Measurements from ENCODE around the gene PTBP3.
"Not testable (repeated sequence)": the region's sequence is repeated elsewhere in the genome, so short reads cannot be mapped to it uniquely, and the experiment has no call there.

Gene PTBP3

GRCh38 chr9:112194969-112195431 lies 138.4 kb downstream of the PTBP3 start:
- DNase-seq: no peak

GRCh38 chr9:112193572-112194288 lies 139.7 kb downstream of the PTBP3 start:
- DNase-seq: peak; percentile 29

- not testable (repeated sequence) for DNase-seq
Observed at GRCh38 chr9:112190320-112190719, 143.1 kb downstream of the PTBP3 start.

- no peak for DNase-seq
Observed at GRCh38 chr9:112188884-112189283, 144.5 kb downstream of the PTBP3 start.

- peak; percentile 20 for DNase-seq
Observed at GRCh38 chr9:112187404-112187803, 146.0 kb downstream of the PTBP3 start.

- DNase-seq: no peak
Observed at GRCh38 chr9:112186695-112187094, 146.7 kb downstream of the PTBP3 start.

GRCh38 chr9:112184946-112185345 lies 148.5 kb downstream of the PTBP3 start:
- no peak for DNase-seq

- no peak for DNase-seq
Observed at GRCh38 chr9:112184221-112184620, 149.2 kb downstream of the PTBP3 start.

- DNase-seq: no peak
Observed at GRCh38 chr9:112180387-112180881, 153.0 kb downstream of the PTBP3 start.

GRCh38 chr9:112179816-112180215 lies 153.6 kb downstream of the PTBP3 start:
- DNase-seq: no peak

- no peak for DNase-seq
Observed at GRCh38 chr9:112176524-112176923, 156.9 kb downstream of the PTBP3 start.

GRCh38 chr9:112175796-112176315 lies 157.6 kb downstream of the PTBP3 start:
- no peak for DNase-seq

- DNase-seq: peak; percentile 72
Observed at GRCh38 chr9:112174965-112175795, 158.2 kb downstream of the PTBP3 start, which contains the start of gene SUSD1. TSS of gene SUSD1 (minus strand) at chr9:112175297. CDS start at chr9:112175235, 62 bp downstream.

- DNase-seq: peak; percentile 60
Observed at GRCh38 chr9:112174222-112174964, 159.0 kb downstream of the PTBP3 start.

GRCh38 chr9:112173489-112174221 lies 159.8 kb downstream of the PTBP3 start:
- no peak for DNase-seq

GRCh38 chr9:112170968-112171367 lies 162.5 kb downstream of the PTBP3 start:
- no peak for DNase-seq

GRCh38 chr9:112170235-112170634 lies 163.2 kb downstream of the PTBP3 start:
- no peak for DNase-seq

- DNase-seq: no peak
Observed at GRCh38 chr9:112169368-112169767, 164.1 kb downstream of the PTBP3 start.

- DNase-seq: no peak
Observed at GRCh38 chr9:112168197-112168596, 165.2 kb downstream of the PTBP3 start.
